Measurements from ENCODE around the gene PLA2G7.

DNA sequence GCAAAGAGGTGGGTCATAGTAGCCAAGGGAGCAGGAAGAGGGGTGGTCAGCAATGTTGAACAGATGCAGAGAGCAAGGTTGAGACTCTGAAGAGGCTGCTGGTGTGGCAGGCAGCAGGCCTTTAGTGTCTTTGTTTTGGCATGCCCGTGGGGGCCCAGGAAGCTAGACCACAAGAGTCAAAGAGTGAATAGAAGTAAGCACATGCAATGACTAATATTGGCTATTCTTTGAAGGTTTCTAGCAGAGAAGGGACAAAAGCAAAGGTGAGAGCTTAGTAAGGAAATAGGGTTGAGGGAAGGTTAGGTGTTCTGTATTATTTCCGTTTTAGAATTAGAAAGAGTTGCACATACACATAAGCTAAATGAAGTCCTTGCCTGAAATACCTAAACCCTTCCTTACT, 28.7 kb downstream of the PLA2G7 start:
- TF ChIP-seq, protein P1, sequence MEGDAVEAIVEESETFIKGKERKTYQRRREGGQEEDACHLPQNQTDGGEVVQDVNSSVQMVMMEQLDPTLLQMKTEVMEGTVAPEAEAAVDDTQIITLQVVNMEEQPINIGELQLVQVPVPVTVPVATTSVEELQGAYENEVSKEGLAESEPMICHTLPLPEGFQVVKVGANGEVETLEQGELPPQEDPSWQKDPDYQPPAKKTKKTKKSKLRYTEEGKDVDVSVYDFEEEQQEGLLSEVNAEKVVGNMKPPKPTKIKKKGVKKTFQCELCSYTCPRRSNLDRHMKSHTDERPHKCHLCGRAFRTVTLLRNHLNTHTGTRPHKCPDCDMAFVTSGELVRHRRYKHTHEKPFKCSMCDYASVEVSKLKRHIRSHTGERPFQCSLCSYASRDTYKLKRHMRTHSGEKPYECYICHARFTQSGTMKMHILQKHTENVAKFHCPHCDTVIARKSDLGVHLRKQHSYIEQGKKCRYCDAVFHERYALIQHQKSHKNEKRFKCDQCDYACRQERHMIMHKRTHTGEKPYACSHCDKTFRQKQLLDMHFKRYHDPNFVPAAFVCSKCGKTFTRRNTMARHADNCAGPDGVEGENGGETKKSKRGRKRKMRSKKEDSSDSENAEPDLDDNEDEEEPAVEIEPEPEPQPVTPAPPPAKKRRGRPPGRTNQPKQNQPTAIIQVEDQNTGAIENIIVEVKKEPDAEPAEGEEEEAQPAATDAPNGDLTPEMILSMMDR (IDR thresholded peaks at IDR 0.05) = no peak
- no peak for TF ChIP-seq POLR2A (IDR thresholded peaks at IDR 0.05)
